NAMALWA (cell line): ENCODE results near the gene IQGAP1.
"Not testable (repeated sequence)": the region's sequence is repeated elsewhere in the genome, so short reads cannot be mapped to it uniquely, and the experiment has no call there.

Source experiments
- DNase-seq: peaks from one replicate; pipeline ENCODE4 v3.0.0-alpha.2; 2015; ENCODE audit warnings: low spot score

The IQGAP1 gene, protein sequence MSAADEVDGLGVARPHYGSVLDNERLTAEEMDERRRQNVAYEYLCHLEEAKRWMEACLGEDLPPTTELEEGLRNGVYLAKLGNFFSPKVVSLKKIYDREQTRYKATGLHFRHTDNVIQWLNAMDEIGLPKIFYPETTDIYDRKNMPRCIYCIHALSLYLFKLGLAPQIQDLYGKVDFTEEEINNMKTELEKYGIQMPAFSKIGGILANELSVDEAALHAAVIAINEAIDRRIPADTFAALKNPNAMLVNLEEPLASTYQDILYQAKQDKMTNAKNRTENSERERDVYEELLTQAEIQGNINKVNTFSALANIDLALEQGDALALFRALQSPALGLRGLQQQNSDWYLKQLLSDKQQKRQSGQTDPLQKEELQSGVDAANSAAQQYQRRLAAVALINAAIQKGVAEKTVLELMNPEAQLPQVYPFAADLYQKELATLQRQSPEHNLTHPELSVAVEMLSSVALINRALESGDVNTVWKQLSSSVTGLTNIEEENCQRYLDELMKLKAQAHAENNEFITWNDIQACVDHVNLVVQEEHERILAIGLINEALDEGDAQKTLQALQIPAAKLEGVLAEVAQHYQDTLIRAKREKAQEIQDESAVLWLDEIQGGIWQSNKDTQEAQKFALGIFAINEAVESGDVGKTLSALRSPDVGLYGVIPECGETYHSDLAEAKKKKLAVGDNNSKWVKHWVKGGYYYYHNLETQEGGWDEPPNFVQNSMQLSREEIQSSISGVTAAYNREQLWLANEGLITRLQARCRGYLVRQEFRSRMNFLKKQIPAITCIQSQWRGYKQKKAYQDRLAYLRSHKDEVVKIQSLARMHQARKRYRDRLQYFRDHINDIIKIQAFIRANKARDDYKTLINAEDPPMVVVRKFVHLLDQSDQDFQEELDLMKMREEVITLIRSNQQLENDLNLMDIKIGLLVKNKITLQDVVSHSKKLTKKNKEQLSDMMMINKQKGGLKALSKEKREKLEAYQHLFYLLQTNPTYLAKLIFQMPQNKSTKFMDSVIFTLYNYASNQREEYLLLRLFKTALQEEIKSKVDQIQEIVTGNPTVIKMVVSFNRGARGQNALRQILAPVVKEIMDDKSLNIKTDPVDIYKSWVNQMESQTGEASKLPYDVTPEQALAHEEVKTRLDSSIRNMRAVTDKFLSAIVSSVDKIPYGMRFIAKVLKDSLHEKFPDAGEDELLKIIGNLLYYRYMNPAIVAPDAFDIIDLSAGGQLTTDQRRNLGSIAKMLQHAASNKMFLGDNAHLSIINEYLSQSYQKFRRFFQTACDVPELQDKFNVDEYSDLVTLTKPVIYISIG (N-terminal part only)

DNA sequence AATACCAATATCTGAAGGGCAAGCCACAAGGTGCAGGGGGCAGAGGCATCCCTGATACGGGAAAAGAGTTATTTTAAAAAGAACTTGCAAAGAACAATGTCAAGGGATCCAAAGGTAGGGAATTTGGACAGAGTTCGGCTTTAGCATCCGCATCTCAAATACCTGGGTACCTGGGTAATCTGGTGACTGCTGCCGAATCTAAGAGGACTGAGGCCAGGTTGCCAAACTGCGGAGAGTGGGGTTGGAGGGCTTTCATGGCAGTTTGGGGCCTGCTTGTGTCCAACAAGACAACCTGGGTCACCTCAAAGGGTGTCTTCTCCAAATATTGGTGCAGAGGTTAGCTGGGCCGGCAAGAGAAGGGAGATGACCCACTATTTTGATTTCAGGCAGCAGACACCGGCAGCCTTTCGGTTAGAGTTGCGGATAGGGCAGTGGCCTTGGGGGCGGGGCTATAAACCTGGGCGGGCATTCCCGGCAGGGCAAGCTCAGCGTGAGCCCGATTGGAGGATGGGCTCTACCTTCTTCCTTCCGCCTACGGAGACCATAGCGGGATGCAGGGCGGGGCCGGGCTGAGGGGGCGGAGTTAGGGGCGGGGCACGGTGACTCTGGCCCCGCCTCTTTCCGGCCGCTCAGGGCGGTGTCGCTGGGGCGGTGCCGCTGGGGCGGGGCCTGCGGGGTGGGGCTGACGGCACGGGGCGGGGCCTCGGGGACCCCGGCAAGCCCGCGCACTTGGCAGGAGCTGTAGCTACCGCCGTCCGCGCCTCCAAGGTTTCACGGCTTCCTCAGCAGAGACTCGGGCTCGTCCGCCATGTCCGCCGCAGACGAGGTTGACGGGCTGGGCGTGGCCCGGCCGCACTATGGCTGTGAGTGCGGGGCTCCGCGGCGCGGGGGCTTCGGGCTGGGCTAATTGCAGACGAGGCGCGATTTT lies at the start of gene IQGAP1:
IQGAP1 (plus strand) TSS at position 709 of the 928 bp plus-strand sequence; CDS start at position 809, 100 bp downstream.
- peak; percentile 98 for DNase-seq

- DNase-seq: no peak
Observed at GRCh38 chr15:90338532-90338931, 49.5 kb upstream of the IQGAP1 start.

GRCh38 chr15:90340345-90340744 lies 47.7 kb upstream of the IQGAP1 start:
- no peak for DNase-seq

DNA sequence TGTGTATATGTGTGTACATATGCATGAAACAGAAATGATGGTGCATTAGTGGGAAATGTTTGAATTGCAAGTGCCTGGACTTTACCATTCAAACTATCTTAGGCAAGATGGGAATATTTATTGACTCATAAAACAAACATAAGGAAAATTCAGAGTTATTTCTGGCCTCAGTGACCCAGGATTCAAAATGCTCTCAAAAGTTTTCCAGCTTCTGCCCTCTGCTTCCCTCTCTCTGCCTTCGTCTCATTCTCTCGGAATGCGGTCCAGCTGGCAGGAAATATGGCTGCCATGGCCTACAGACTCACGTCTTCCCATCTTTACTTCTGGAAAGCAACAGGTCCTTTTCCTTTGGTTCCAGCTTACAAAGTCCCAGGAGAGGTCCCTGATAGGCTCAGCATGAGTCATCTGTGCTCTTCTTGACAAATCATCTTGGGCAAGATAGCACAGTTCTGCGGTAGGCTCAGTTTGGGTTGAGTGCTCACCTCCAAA lies 44.7 kb upstream of the IQGAP1 start:
- DNase-seq: no peak

DNA sequence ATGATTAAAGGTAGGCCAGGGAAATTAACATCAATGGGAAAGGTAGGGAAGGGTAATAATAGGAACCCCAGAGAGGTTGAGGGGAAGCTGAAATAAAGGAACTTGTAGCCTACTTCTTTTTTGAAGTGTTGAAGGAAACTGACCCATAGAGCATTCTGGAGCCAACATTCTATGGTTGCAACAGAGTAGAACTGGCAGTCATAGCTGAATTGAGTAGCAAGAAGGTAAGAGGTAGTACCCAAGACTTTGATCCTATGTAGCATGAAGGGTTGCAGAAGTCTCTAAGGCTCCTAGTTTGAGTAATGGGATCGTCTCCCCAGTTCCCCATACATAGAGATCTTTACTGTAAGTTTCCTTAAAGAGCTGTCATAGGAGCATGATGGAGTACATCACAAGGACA lies 43.4 kb upstream of the IQGAP1 start:
- DNase-seq: no peak

DNA sequence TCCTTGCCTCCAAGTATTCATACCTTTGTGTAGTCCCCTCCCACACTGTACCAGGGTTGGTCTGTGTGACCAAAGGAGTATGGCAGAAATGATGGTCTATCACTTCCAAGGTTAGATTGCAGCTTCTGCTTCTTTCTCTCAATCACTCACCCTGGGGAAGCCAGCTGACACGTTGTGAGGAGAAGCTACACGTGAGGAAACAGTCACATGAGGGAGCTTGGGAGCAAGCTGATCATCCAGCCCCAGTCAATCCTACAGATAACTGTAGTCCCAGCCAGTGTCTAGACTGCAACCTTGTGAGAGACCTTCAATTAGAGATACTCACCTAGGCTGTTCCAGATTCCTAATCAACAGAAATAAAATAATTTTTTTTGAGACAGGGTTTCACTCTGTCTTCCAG lies 42.2 kb upstream of the IQGAP1 start:
- no peak for DNase-seq

GRCh38 chr15:90347431-90348065 lies 40.5 kb upstream of the IQGAP1 start:
- not testable (repeated sequence) for DNase-seq

- DNase-seq: no peak
Observed at GRCh38 chr15:90348456-90348855, 39.6 kb upstream of the IQGAP1 start.

DNA sequence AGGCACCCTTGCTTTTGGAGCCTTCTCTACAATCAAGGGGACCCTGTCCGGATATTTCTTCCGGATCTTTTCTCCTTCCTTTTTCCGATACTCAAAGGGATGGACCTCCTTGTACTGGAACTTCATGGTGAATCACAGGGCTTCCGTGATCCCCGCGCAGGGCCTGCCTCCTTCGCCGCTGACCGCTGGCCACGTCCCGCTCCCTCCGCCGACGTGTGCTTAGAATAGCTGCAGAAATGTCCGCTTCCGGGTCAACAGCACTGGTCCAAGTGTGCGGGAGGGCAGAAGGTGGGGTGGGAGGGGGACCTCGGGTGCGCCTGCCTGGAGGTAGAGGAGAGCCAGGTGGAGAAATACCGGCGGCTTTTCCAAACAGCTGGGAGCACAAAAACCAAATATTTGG lies 39.0 kb upstream of the IQGAP1 start:
- no peak for DNase-seq

DNA sequence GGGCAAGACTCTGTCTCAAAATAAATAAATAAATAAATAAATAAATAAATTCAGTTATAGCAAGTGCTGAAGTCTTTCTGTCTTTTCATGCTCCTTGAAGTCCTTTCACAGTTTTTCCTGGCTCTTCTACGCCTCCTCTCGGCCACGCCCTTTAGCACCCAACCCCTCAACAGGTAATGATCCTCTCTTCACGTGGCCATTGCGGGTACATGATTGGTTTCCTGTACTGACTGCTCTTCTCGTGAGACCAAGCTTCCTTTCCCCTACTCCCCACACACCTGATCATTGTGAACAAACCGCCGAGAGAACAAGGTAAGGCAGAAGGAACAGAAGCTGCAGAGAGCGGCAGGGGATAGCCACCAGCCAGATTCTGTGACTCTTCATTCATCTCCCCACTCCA lies 38.2 kb upstream of the IQGAP1 start:
- DNase-seq: no peak

DNA sequence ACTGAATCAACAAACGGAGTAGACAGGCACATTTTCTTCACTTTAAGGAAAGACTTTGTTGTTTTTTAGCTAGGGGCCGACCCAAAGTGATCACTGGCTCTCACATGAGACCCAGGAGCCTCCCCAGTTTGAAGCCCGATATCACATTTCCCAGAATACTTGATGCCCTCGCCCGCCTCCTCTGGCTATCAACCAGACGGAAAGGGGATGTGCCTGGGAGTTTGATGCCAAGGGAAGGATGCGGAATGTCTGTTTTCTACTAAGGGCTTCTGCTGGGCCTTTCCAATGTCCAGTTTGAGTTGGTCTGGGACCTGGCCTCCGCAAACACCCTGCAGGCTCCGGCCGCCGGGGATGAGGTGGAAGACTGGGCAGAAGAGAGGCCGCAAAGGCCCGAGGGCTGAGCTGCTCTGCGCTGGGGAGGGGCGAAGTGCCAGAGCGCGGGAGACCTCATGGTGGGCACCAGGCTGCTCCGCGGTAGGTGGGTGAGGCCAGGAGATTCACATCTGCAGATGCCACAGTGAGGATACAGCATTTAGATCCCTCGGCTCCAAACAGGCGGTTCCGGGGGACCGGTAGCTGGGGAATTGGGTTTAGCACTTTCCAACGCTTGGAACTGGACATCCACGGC lies 36.4 kb upstream of the IQGAP1 start:
- DNase-seq: no peak

GRCh38 chr15:90352107-90352893 lies 35.7 kb upstream of the IQGAP1 start, which contains the start of gene ZNF774:
TSS of gene ZNF774 (plus strand) at chr15:90352284. CDS start at chr15:90354661, 2,377 bp downstream.
- DNase-seq: peak; percentile 98

GRCh38 chr15:90354986-90355385 lies 33.1 kb upstream of the IQGAP1 start:
- no peak for DNase-seq

DNA sequence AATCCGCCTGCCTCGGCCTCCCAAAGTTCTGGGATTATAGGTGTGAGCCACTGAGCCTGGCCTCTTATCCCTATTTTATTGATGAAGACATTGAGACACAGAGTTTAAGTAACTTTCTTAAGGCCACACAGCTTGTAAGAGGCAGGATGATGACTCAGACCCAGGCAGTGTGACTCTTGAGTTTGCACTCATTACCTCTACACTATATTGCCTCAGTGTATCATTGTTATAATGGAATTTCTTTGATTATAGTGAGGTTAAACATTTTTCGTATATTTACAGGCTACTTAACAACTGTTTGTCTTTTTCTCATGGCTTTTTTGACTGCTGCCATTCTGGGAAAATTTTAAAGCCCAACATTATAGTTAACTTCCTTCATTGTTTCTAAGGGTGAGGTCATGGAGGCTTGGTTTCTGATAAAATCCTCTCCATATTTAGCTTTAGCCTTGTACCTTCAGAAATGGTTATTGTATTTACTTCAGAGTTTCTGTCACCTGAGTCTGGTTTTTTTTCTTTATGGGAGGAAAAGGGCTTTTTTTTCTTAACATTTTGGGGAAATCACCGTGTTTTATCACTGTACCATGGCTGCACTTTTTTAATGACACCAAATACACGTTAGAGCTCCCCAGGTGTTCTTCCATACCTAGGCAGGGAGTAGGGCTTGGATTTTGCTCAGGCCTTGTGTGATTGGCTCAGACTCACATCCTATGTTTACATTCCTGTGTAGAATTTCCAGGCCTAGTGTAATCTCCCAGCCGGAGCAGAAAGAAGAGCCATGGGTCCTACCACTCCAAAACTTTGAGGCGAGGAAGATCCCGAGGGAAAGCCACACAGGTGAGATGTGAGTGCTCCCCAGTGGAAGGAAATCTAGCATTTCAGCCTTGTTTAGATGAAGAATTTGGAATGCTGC lies 29.7 kb upstream of the IQGAP1 start:
- DNase-seq: no peak

DNA sequence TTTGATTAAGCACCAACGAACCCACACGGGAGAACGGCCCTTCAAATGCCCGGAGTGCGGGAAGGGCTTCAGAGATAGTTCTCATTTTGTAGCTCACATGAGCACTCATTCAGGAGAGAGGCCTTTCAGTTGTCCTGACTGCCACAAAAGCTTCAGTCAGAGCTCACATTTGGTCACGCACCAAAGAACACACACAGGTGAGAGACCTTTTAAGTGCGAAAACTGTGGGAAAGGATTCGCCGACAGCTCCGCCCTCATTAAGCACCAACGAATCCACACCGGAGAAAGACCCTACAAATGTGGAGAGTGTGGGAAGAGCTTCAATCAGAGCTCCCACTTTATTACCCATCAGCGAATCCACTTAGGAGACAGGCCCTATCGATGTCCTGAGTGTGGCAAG lies 27.3 kb upstream of the IQGAP1 start:
- no peak for DNase-seq

GRCh38 chr15:90362936-90363212 lies 25.2 kb upstream of the IQGAP1 start:
- DNase-seq: no peak

DNA sequence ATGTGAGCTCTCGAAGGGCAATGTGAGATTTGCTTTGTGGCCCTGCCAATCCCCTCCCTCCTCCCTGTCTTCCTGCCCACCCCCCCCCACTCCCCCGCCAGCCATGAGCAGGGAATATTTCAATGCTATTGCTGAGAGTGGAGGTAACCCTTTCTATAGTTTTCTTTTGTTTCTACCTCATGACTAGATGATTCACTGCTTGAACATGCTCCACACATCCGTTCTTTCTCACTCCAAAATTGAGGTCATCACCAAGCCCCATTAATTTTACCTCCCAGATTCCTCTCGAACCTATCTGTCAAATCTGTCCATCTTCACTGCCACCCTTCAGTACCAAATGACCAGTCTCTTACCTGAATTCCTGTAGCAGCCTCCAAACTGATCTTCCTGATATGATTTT lies 23.8 kb upstream of the IQGAP1 start:
- no peak for DNase-seq

- DNase-seq: no peak
Observed at GRCh38 chr15:90365414-90366055, 22.5 kb upstream of the IQGAP1 start.
